GM19395 (cell line): ENCODE data around the gene TINAGL1.

Experiments used
- ATAC-seq: cut with Tn5 transposase; IDR thresholded peaks from one replicate; pipeline ENCODE4 v1.9.1; 2021; ENCODE audit warnings: mild to moderate bottlenecking, moderate library complexity; ENCODE audit not compliant: unreplicated experiment

TINAGL1 gene

GRCh38 chr1:31567956-31568570, 8.3 kb upstream of the TINAGL1 start:
- no peak for ATAC-seq

- ATAC-seq = no peak
These were observed 7.3 kb upstream of the TINAGL1 start for GRCh38 chr1:31568895-31569595.

GRCh38 chr1:31569596-31570173, 6.6 kb upstream of the TINAGL1 start:
- no peak for ATAC-seq

- ATAC-seq = no peak
These were observed 6.1 kb upstream of the TINAGL1 start for GRCh38 chr1:31570228-31570627.

- no peak for ATAC-seq
These were observed 5.4 kb upstream of the TINAGL1 start for GRCh38 chr1:31570906-31571305.

GRCh38 chr1:31571340-31572295, 4.7 kb upstream of the TINAGL1 start:
- no peak for ATAC-seq

GRCh38 chr1:31572323-31573104, 3.8 kb upstream of the TINAGL1 start:
- no peak for ATAC-seq

GRCh38 chr1:31573261-31573660, 3.1 kb upstream of the TINAGL1 start:
- ATAC-seq = no peak

GRCh38 chr1:31574749-31575368, 1.5 kb upstream of the TINAGL1 start:
- ATAC-seq = no peak

- no peak for ATAC-seq
These were observed 760 bp upstream of the TINAGL1 start for GRCh38 chr1:31575369-31576140.

- ATAC-seq = no peak
These were observed 584 bp downstream of the TINAGL1 start for GRCh38 chr1:31576743-31577455.

GRCh38 chr1:31577515-31578192, 1.3 kb downstream of the TINAGL1 start:
- ATAC-seq = no peak

GRCh38 chr1:31579374-31579773, 3.1 kb downstream of the TINAGL1 start:
- ATAC-seq = no peak

- ATAC-seq = no peak
These were observed 4.2 kb downstream of the TINAGL1 start for GRCh38 chr1:31580513-31580870.

GRCh38 chr1:31580891-31581603, 4.7 kb downstream of the TINAGL1 start:
- no peak for ATAC-seq

- ATAC-seq = no peak
These were observed 5.8 kb downstream of the TINAGL1 start for GRCh38 chr1:31581821-31582810.
